ENCODE measurements around the gene BMPR1A.

Gene BMPR1A

GRCh38 chr10:86899132-86899531, 142.7 kb downstream of the BMPR1A start:
- no peak overlapping the region for H3K4me2 ChIP-seq (ENCODE audit: low read length)
- WGBS (ENCODE audit: extremely low coverage, insufficient coverage, insufficient read length): no CpG with 5 or more reads among the region's 6 CpGs

GRCh38 chr10:86899670-86900276, 143.4 kb downstream of the BMPR1A start:
- no peak overlapping the region for H3K4me3 ChIP-seq (ENCODE audit: low read depth, low read length)
- H3K27me3 ChIP-seq (ENCODE audit: insufficient read depth, low read length): no peaks in the 10 kb centered on the region
- no peak overlapping the region for H3K23ac ChIP-seq (ENCODE audit: low read length)
- H3K36me3 ChIP-seq (ENCODE audit: control insufficient read depth in 1 of 2, insufficient read depth in 2 of 2, low read length in 2 of 2): peaks cover 7 to 16% of the 10 kb centered on the region in 2 experiments
- H2BK5ac ChIP-seq (ENCODE audit: low read depth, low read length, poor library complexity): no peak overlapping the region
- no peak overlapping the region for H4K8ac ChIP-seq (ENCODE audit: low read depth, low read length)
- no peak overlapping the region for H3K4me2 ChIP-seq (ENCODE audit: low read length)
- no peak overlapping the region for H2BK12ac ChIP-seq (ENCODE audit: low read length)
- H3K79me1 ChIP-seq (ENCODE audit: low read length): no peaks in the 10 kb centered on the region
- H3K14ac ChIP-seq (ENCODE audit: low read length): no peak overlapping the region
- peak; percentile 61 to 85 for DNase-seq
- H3K4me1 ChIP-seq (ENCODE audit: control insufficient read depth in 1 of 2, insufficient read depth in 2 of 2, low read length in 2 of 2): no peaks in the 10 kb centered on the region
- H4K12ac ChIP-seq (ENCODE audit: low read depth, low read length): no peak overlapping the region
- no peak overlapping the region for H4K91ac ChIP-seq (ENCODE audit: low read depth, low read length)
- H3K9me3 ChIP-seq (ENCODE audit: insufficient read depth, low read depth, low read length): no peaks in the 10 kb centered on the region
- H3K9ac ChIP-seq (ENCODE audit: low read length): no peak overlapping the region
- no peak overlapping the region for H2AK5ac ChIP-seq (ENCODE audit: low read length)
- H3K79me2 ChIP-seq (ENCODE audit: control insufficient read depth, insufficient read depth, low read length, poor library complexity): peaks cover 2% of the 10 kb centered on the region
- no CpG with 5 or more reads among the region's 9 CpGs for WGBS (ENCODE audit: extremely low coverage, insufficient coverage, insufficient read length)
- no peak overlapping the region for H2BK120ac ChIP-seq (ENCODE audit: insufficient read depth, low read length, poor library complexity)
- no peak overlapping the region for H3K27ac ChIP-seq (ENCODE audit: low read depth, low read length)
- H3K4ac ChIP-seq (ENCODE audit: low read depth, low read length): no peak overlapping the region
- H3K18ac ChIP-seq (ENCODE audit: low read length): no peak overlapping the region
- no peak overlapping the region for H2AFZ ChIP-seq (ENCODE audit: insufficient read depth, low read length, poor library complexity)

More at GRCh38 chr10:86899132-86899531, 142.7 kb downstream of the BMPR1A start:
- Histone ChIP-seq H3K79me1 (ENCODE audit: low read length) (no peaks in the 10 kb centered on the region), H3K27me3 (ENCODE audit: insufficient read depth, low read length) (no peaks in the 10 kb centered on the region), H4K12ac (ENCODE audit: low read depth, low read length) (no peak overlapping the region), H3K4ac (ENCODE audit: low read depth, low read length) (no peak overlapping the region), H3K14ac (ENCODE audit: low read length) (no peak overlapping the region), H3K9me3 (ENCODE audit: insufficient read depth, low read depth, low read length) (no peaks in the 10 kb centered on the region), H3K4me3 (ENCODE audit: low read depth, low read length) (peak overlapping the region; percentile 58), H3K36me3 (ENCODE audit: control insufficient read depth in 1 of 2, insufficient read depth in 2 of 2, low read length in 2 of 2) (peaks cover 7 to 16% of the 10 kb centered on the region in 2 experiments), H2BK120ac (ENCODE audit: insufficient read depth, low read length, poor library complexity) (no peak overlapping the region), H2AK5ac (ENCODE audit: low read length) (no peak overlapping the region), H3K4me1 (ENCODE audit: control insufficient read depth in 1 of 2, insufficient read depth in 2 of 2, low read length in 2 of 2) (no peaks in the 10 kb centered on the region), H2BK5ac (ENCODE audit: low read depth, low read length, poor library complexity) (no peak overlapping the region), H4K91ac (ENCODE audit: low read depth, low read length) (no peak overlapping the region), H3K23ac (ENCODE audit: low read length) (peak overlapping the region; percentile 71), H3K18ac (ENCODE audit: low read length) (no peak overlapping the region), H3K9ac (ENCODE audit: low read length) (peak overlapping the region; percentile 52), H3K27ac (ENCODE audit: low read depth, low read length) (no peak overlapping the region), H4K8ac (ENCODE audit: low read depth, low read length) (no peak overlapping the region), H3K79me2 (ENCODE audit: control insufficient read depth, insufficient read depth, low read length, poor library complexity) (peaks cover 2% of the 10 kb centered on the region), H2BK12ac (ENCODE audit: low read length) (no peak overlapping the region), H2AFZ (ENCODE audit: insufficient read depth, low read length, poor library complexity) (no peak overlapping the region)
- no peak for DNase-seq

GRCh38 chr10:86900955-86901354, 144.5 kb downstream of the BMPR1A start:
- Histone ChIP-seq H3K4ac (ENCODE audit: low read depth, low read length) (no peak overlapping the region), H3K4me3 (ENCODE audit: low read depth, low read length) (no peak overlapping the region), H3K79me2 (ENCODE audit: control insufficient read depth, insufficient read depth, low read length, poor library complexity) (peaks cover 2% of the 10 kb centered on the region), H2BK120ac (ENCODE audit: insufficient read depth, low read length, poor library complexity) (no peak overlapping the region), H4K12ac (ENCODE audit: low read depth, low read length) (no peak overlapping the region), H3K23ac (ENCODE audit: low read length) (no peak overlapping the region), H3K27me3 (ENCODE audit: insufficient read depth, low read length) (no peaks in the 10 kb centered on the region), H3K4me1 (ENCODE audit: control insufficient read depth in 1 of 2, insufficient read depth in 2 of 2, low read length in 2 of 2) (no peaks in the 10 kb centered on the region), H2AFZ (ENCODE audit: insufficient read depth, low read length, poor library complexity) (no peak overlapping the region), H3K9me3 (ENCODE audit: insufficient read depth, low read depth, low read length) (no peaks in the 10 kb centered on the region), H2AK5ac (ENCODE audit: low read length) (no peak overlapping the region), H3K9ac (ENCODE audit: low read length) (no peak overlapping the region), H3K14ac (ENCODE audit: low read length) (no peak overlapping the region), H4K8ac (ENCODE audit: low read depth, low read length) (no peak overlapping the region), H2BK5ac (ENCODE audit: low read depth, low read length, poor library complexity) (no peak overlapping the region), H3K27ac (ENCODE audit: low read depth, low read length) (no peak overlapping the region), H3K79me1 (ENCODE audit: low read length) (no peaks in the 10 kb centered on the region), H3K36me3 (ENCODE audit: control insufficient read depth in 1 of 2, insufficient read depth in 2 of 2, low read length in 2 of 2) (peaks cover 7 to 16% of the 10 kb centered on the region in 2 experiments), H3K4me2 (ENCODE audit: low read length) (no peak overlapping the region), H2BK12ac (ENCODE audit: low read length) (no peak overlapping the region), H3K18ac (ENCODE audit: low read length) (no peak overlapping the region), H4K91ac (ENCODE audit: low read depth, low read length) (no peak overlapping the region)
- DNase-seq: no peak
- no CpG with 5 or more reads among the region's 2 CpGs for WGBS (ENCODE audit: extremely low coverage, insufficient coverage, insufficient read length)

GRCh38 chr10:86904600-86904999, 148.2 kb downstream of the BMPR1A start:
- Histone ChIP-seq H2AK5ac (ENCODE audit: low read length) (no peak overlapping the region), H3K79me2 (ENCODE audit: control insufficient read depth, insufficient read depth, low read length, poor library complexity) (peaks cover 2% of the 10 kb centered on the region), H2AFZ (ENCODE audit: insufficient read depth, low read length, poor library complexity) (no peak overlapping the region), H3K27ac (ENCODE audit: low read depth, low read length) (no peak overlapping the region), H3K9me3 (ENCODE audit: insufficient read depth, low read depth, low read length) (no peaks in the 10 kb centered on the region), H4K91ac (ENCODE audit: low read depth, low read length) (no peak overlapping the region), H2BK120ac (ENCODE audit: insufficient read depth, low read length, poor library complexity) (no peak overlapping the region), H3K36me3 (ENCODE audit: control insufficient read depth in 1 of 2, insufficient read depth in 2 of 2, low read length in 2 of 2) (peaks cover 9 to 25% of the 10 kb centered on the region in 2 experiments), H2BK5ac (ENCODE audit: low read depth, low read length, poor library complexity) (no peak overlapping the region), H3K4me3 (ENCODE audit: low read depth, low read length) (no peak overlapping the region), H3K14ac (ENCODE audit: low read length) (no peak overlapping the region), H2BK12ac (ENCODE audit: low read length) (no peak overlapping the region), H3K23ac (ENCODE audit: low read length) (no peak overlapping the region), H3K4me1 (ENCODE audit: control insufficient read depth in 1 of 2, insufficient read depth in 2 of 2, low read length in 2 of 2) (no peaks in the 10 kb centered on the region), H3K79me1 (ENCODE audit: low read length) (no peaks in the 10 kb centered on the region), H4K8ac (ENCODE audit: low read depth, low read length) (no peak overlapping the region), H3K18ac (ENCODE audit: low read length) (no peak overlapping the region), H3K4me2 (ENCODE audit: low read length) (no peak overlapping the region), H3K4ac (ENCODE audit: low read depth, low read length) (no peak overlapping the region), H4K12ac (ENCODE audit: low read depth, low read length) (no peak overlapping the region), H3K27me3 (ENCODE audit: insufficient read depth, low read length) (no peaks in the 10 kb centered on the region), H3K9ac (ENCODE audit: low read length) (no peak overlapping the region)
- DNase-seq: no peak
- WGBS (ENCODE audit: extremely low coverage, insufficient coverage, insufficient read length): no CpG with 5 or more reads among the region's 2 CpGs

All from trophoblast cell (in vitro differentiated cells and primary cell).